Measurements from ENCODE around the gene SEMA4B.
"Not testable (repeated sequence)": the region's sequence is repeated elsewhere in the genome, so short reads cannot be mapped to it uniquely, and the experiment has no call there.

SEMA4B gene

GRCh38 chr15:90228960-90229359, 27.8 kb downstream of the SEMA4B start:
- FAIRE-seq: no peak

- FAIRE-seq: no peak
Observed at GRCh38 chr15:90230071-90230494, 29.0 kb downstream of the SEMA4B start.

- FAIRE-seq: no peak
Observed at GRCh38 chr15:90230610-90231009, 29.5 kb downstream of the SEMA4B start.

- FAIRE-seq: no peak
Observed at GRCh38 chr15:90231028-90232017, 30.2 kb downstream of the SEMA4B start.

GRCh38 chr15:90232196-90232595, 31.1 kb downstream of the SEMA4B start:
- FAIRE-seq: no peak

- FAIRE-seq: no peak
Observed at GRCh38 chr15:90232941-90233386, 31.8 kb downstream of the SEMA4B start.

- no peak for FAIRE-seq
Observed at GRCh38 chr15:90233387-90234095, 32.4 kb downstream of the SEMA4B start, which contains the start of gene CIB1. Gene CIB1, minus strand, starts transcription at chr15:90233941. Its CDS starts 56 bp downstream, at chr15:90233885.

GRCh38 chr15:90234096-90234988, 33.2 kb downstream of the SEMA4B start, which contains the start of gene GDPGP1:
Gene GDPGP1, plus strand, starts transcription at chr15:90234209. Its CDS starts 6,700 bp downstream, at chr15:90240909.
- no peak for FAIRE-seq

- no peak for FAIRE-seq
Observed at GRCh38 chr15:90239371-90239770, 38.2 kb downstream of the SEMA4B start.

- FAIRE-seq: no peak
Observed at GRCh38 chr15:90240856-90241255, 39.7 kb downstream of the SEMA4B start.

- FAIRE-seq: no peak
Observed at GRCh38 chr15:90241343-90242192, 40.4 kb downstream of the SEMA4B start.

- no peak for FAIRE-seq
Observed at GRCh38 chr15:90243943-90244639, 43.0 kb downstream of the SEMA4B start.

- no peak for FAIRE-seq
Observed at GRCh38 chr15:90248789-90249202, 47.7 kb downstream of the SEMA4B start.

GRCh38 chr15:90249203-90249863, 48.2 kb downstream of the SEMA4B start, which contains the start of gene TTLL13:
Gene TTLL13, plus strand, starts transcription at chr15:90249556. Its CDS starts 1,075 bp downstream, at chr15:90250631.
- FAIRE-seq: no peak

GRCh38 chr15:90257776-90258175, 56.6 kb downstream of the SEMA4B start:
- no peak for FAIRE-seq

- no peak for FAIRE-seq
Observed at GRCh38 chr15:90259524-90259923, 58.4 kb downstream of the SEMA4B start.

- FAIRE-seq: not testable (repeated sequence)
Observed at GRCh38 chr15:90260731-90261130, 59.6 kb downstream of the SEMA4B start.

GRCh38 chr15:90261811-90262210, 60.7 kb downstream of the SEMA4B start:
- no peak for FAIRE-seq

- FAIRE-seq: no peak
Observed at GRCh38 chr15:90262426-90262825, 61.3 kb downstream of the SEMA4B start.

GRCh38 chr15:90264671-90265070, 63.5 kb downstream of the SEMA4B start:
- FAIRE-seq: no peak

All from TTC549 (cell line).